HepG2 (cell line): ENCODE results near the gene DUSP2. TPM values are rescaled to one million over a fixed set of nuclear protein-coding genes. Genes with fewer than 3 reads are reported as not detected.

Experiments used
- ATAC-seq: fragments of 200-7000 bp; cut with Tn5 transposase; 3 replicates; pipeline ENCODE4 v1.9.1; 2020; ENCODE audit warnings: mild to moderate bottlenecking, moderate library complexity
- BruUV-seq: library from RNA; stranded (reverse); fragments of 400-500 nt; replicated peaks from 2 replicates; lab custom pipeline; 2021; lab: Mats Ljungman, UMichigan
- CTCF ChIA-PET: fragments of 300-600 bp; formaldehyde crosslinking; extraction: SDS; loops from one replicate; lab custom pipeline; 2021; ENCODE audit warnings: low total read pairs, inconsistent platforms, low intra/inter-chr PET ratio; lab: Yijun Ruan, JAX
- POLR2A ChIA-PET: fragments of 350-600 bp; sonication (Branson Sonifier 250); formaldehyde crosslinking; loops from one replicate; lab custom pipeline; 2020; ENCODE audit warnings: antibody characterized with exemption, inconsistent platforms; lab: Yijun Ruan, JAX
- DNase-seq: peaks from one replicate; pipeline ENCODE4 v3.0.0-alpha.2; 2015; ENCODE audit warnings: low spot score
- FAIRE-seq: peaks from 3 replicates; lab custom pipeline; 2011; peaks lifted over from hg19 to GRCh38; lab: Jason Lieb, UNC
- H2AFZ ChIP-seq: one replicate; pipeline ENCODE4 v1.6.1; 2011; ENCODE audit warnings: low read length, inconsistent platforms
- H3K27ac ChIP-seq: fragments of 300-600 bp; 3 replicates; pipeline ENCODE4 v1.8.0; 2011; ENCODE audit warnings: mixed run types, mild to moderate bottlenecking, mixed read lengths, low read length, inconsistent platforms; ENCODE audit not compliant: insufficient read depth; ENCODE audit errors: extremely low read length
- H3K27me3 ChIP-seq, 2 experiments: fragments of 200-600 bp in 1 of 2; 2 replicates in 1 of 2; 3 replicates in 1 of 2; pipeline versions ENCODE4 v1.6.0 to v1.8.0; 2011; ENCODE audit warnings: low read length in 2 of 2, mild to moderate bottlenecking in 2 of 2, moderate library complexity in 2 of 2, inconsistent platforms in 1 of 2; ENCODE audit not compliant: insufficient read depth in 2 of 2, control insufficient read depth in 1 of 2
- H3K36me3 ChIP-seq, 2 experiments: fragments of 200-600 bp in 1 of 2; replicated peaks in 1 of 2; 2 replicates in 1 of 2; 3 replicates in 1 of 2; pipeline versions ENCODE4 v1.5.1 to v1.8.0; 2011; ENCODE audit warnings: low read length in 2 of 2, inconsistent platforms in 1 of 2; ENCODE audit not compliant: insufficient read depth in 2 of 2, control insufficient read depth in 1 of 2
- H3K4me1 ChIP-seq: 2 replicates; pipeline ENCODE4 v1.5.1; 2012; ENCODE audit warnings: low read length, inconsistent platforms; ENCODE audit not compliant: insufficient read depth
- H3K4me2 ChIP-seq: 2 replicates; pipeline ENCODE4 v1.6.0; 2011; ENCODE audit warnings: low read depth, low read length, inconsistent platforms
- H3K4me3 ChIP-seq, 3 experiments: fragments of 200-600 bp in 1 of 3; sonication (generic), shearing (Covaris generic) in 1 of 3; replicated peaks in 1 of 3; 2 replicates each; pipeline ENCODE4 v1.5.1; 2011 to 2016; ENCODE audit warnings: low read length in 3 of 3, inconsistent platforms in 2 of 3, low read depth in 2 of 3, mild to moderate bottlenecking in 2 of 3, control low read depth in 1 of 3, mixed read lengths in 1 of 3; ENCODE audit not compliant: insufficient read depth in 1 of 3
- H3K79me2 ChIP-seq: one replicate; pipeline ENCODE4 v1.6.1; 2011; ENCODE audit warnings: low read length, inconsistent platforms; ENCODE audit not compliant: insufficient read depth
- H3K9ac ChIP-seq: 2 replicates; pipeline ENCODE4 v1.6.0; 2011; ENCODE audit warnings: mild to moderate bottlenecking, low read depth, low read length, inconsistent platforms; ENCODE audit not compliant: insufficient read depth
- H3K9me3 ChIP-seq: 2 replicates; pipeline ENCODE4 v1.5.1; 2012; ENCODE audit warnings: mild to moderate bottlenecking, low read length
- H4K20me1 ChIP-seq: 2 replicates; pipeline ENCODE4 v1.6.0; 2011; ENCODE audit warnings: inconsistent platforms, mild to moderate bottlenecking, low read length, moderate library complexity; ENCODE audit not compliant: insufficient read depth
- ARNT2 ChIP-seq: sonication (generic); formaldehyde crosslinking; IDR thresholded peaks from 2 replicates; pipeline ENCODE4 v1.8.0; 2022; ENCODE audit warnings: mild to moderate bottlenecking, low read depth, missing genetic modification reagents, moderate library complexity
- CENPT ChIP-seq: sonication (generic); formaldehyde crosslinking; IDR thresholded peaks from 2 replicates; pipeline ENCODE4 v1.8.0; 2022; ENCODE audit warnings: low read depth, mild to moderate bottlenecking, moderate library complexity, missing genetic modification reagents
- HMGXB3 ChIP-seq: sonication (generic); formaldehyde crosslinking; IDR thresholded peaks from 2 replicates; pipeline ENCODE4 v1.4.0; 2020; ENCODE audit warnings: missing genetic modification reagents, borderline replicate concordance
- NFIC ChIP-seq: IDR thresholded peaks from 2 replicates; pipeline ENCODE4 v1.6.1; 2012; ENCODE audit warnings: mild to moderate bottlenecking, low read length, inconsistent platforms
- RXRB ChIP-seq: IDR thresholded peaks from 2 replicates; pipeline ENCODE4 v1.6.1; 2016; ENCODE audit warnings: borderline replicate concordance, missing genetic modification reagents, missing compliant biosample characterization
- SIN3A ChIP-seq: IDR thresholded peaks from 2 replicates; pipeline ENCODE4 v1.6.1; 2011; ENCODE audit warnings: low read depth, mild to moderate bottlenecking, control low read depth, low read length, borderline replicate concordance
- SNAPC5 ChIP-seq: sonication (generic); formaldehyde crosslinking; IDR thresholded peaks from 2 replicates; pipeline ENCODE4 v1.8.1; 2023; ENCODE audit warnings: mild to moderate bottlenecking, missing genetic modification reagents, borderline replicate concordance
- SRSF4 ChIP-seq: fragments of 200-400 bp; formaldehyde crosslinking; IDR thresholded peaks from one replicate; pipeline ENCODE4 v1.6.1; 2018; ENCODE audit warnings: mild to moderate bottlenecking, low read depth, low read length, moderate library complexity; ENCODE audit not compliant: poor library complexity, severe bottlenecking
- TSC22D2 ChIP-seq: sonication (generic); formaldehyde crosslinking; IDR thresholded peaks from 2 replicates; pipeline ENCODE4 v1.5.1; 2020; ENCODE audit warnings: missing genetic modification reagents, mild to moderate bottlenecking, borderline replicate concordance
- ZFP36L1 ChIP-seq: sonication (generic); formaldehyde crosslinking; IDR thresholded peaks from 2 replicates; pipeline ENCODE4 v1.8.0; 2022; ENCODE audit warnings: mild to moderate bottlenecking, missing genetic modification reagents, moderate library complexity
- ZNF121 ChIP-seq: sonication (generic); formaldehyde crosslinking; IDR thresholded peaks from 2 replicates; pipeline ENCODE4 v1.5.0; 2020; ENCODE audit warnings: mild to moderate bottlenecking, missing genetic modification reagents
- ZNF20 ChIP-seq: sonication (generic); formaldehyde crosslinking; IDR thresholded peaks from 2 replicates; pipeline ENCODE4 v1.4.0; 2020; ENCODE audit warnings: mild to moderate bottlenecking, moderate library complexity, missing genetic modification reagents
- ZNF354B ChIP-seq: sonication (generic); formaldehyde crosslinking; IDR thresholded peaks from 2 replicates; pipeline ENCODE4 v1.8.0; 2022; ENCODE audit warnings: mild to moderate bottlenecking, missing genetic modification reagents
- ZNF468 ChIP-seq: sonication (generic); formaldehyde crosslinking; IDR thresholded peaks from 2 replicates; pipeline ENCODE4 v1.8.0; 2022; ENCODE audit warnings: mild to moderate bottlenecking, moderate library complexity, missing genetic modification reagents
- ZNF878 ChIP-seq: sonication (generic); formaldehyde crosslinking; IDR thresholded peaks from 2 replicates; pipeline ENCODE4 v1.8.1; 2023; ENCODE audit warnings: mild to moderate bottlenecking, missing genetic modification reagents, moderate library complexity
- WGBS: methylation state at CpG from one replicate; pipeline ENCODE4 v1.1.6; 2017; ENCODE audit warnings: low lambda C conversion rate; 5-methylcytosine and 5-hydroxymethylcytosine counted together
- in situ Hi-C: cut with HindIII; loops from 2 replicates; pipeline ENCODE4 v1.10.0; 2017; ENCODE audit warnings: low pct_unique_long_range_greater_than_20kb; ENCODE audit not compliant: extremely low pct_ligation_motif_present
- intact Hi-C: fragments of 100-400 bp; cut with micrococcal nuclease; formaldehyde crosslinking; loops from one replicate; pipeline ENCODE4 v1.10.0; 2022; ENCODE audit not compliant: unreplicated experiment
- polyA plus RNA-seq, 8 experiments: library from polyadenylated mRNA; depleted of rRNA in 3 of 8; stranded (reverse) in 7 of 8; unstranded in 1 of 8; fragments of >200 nt; fragmentation: Illumina TruSeq in 4 of 8; extraction: Trizol in 4 of 8; gene quantifications; 2 replicates each; pipeline versions ENCODE4 v1.2.1 to v1.2.3, GENCODE V29; 2011 to 2016; ENCODE audit warnings: low read depth in 4 of 8, missing spikeins in 1 of 8, mixed read lengths in 1 of 8; ENCODE audit not compliant: insufficient read depth in 1 of 8
- total RNA-seq, 5 experiments: library from RNA; depleted of rRNA; stranded (reverse); fragments of >200 nt; fragmentation: Illumina TruSeq; extraction: Trizol; gene quantifications; 2 replicates each; pipeline ENCODE4 v1.2.3, GENCODE V29; 2016; ENCODE audit warnings: low read depth in 1 of 5

Gene DUSP2
- total and polyA plus RNA-seq, 2 of the 13 experiments (the other 11 are each of a cell fraction or from before 2014, with no cell fraction given): not detected

GRCh38 chr2:96180002-96180401 is 34.8 kb upstream of the DUSP2 start:
- Histone ChIP-seq H2AFZ (no peak overlapping the region), H3K9me3 (no peaks in the 10 kb centered on the region), H3K9ac (no peak overlapping the region), H4K20me1 (no peaks in the 10 kb centered on the region), H3K79me2 (no peaks in the 10 kb centered on the region), H3K4me1 (no peaks in the 10 kb centered on the region), H3K36me3 (peaks cover 8 to 10% of the 10 kb centered on the region in 2 experiments), H3K4me3 (no peak overlapping the region), H3K27me3 (peaks cover 0 to 9% of the 10 kb centered on the region in 2 experiments; a peak in 2 of 5 replicates), H3K4me2 (no peak overlapping the region), H3K27ac (no peak overlapping the region)
- TF ChIP-seq ZNF121 (CRISPR knock-in tag) (peak; percentile 23; the same call in 1 of the 2 replicates), SRSF4 (no peak), RXRB (no peak), SIN3A (no peak)
- ATAC-seq: no peak
- no peak for DNase-seq
- CTCF ChIA-PET: no interaction called here
- in situ Hi-C loops (no loop called here), intact Hi-C loops (no loop called here)
- POLR2A ChIA-PET: interaction anchor here (1.3 kb wide), 1 partner anchor 29 kb away, joined by 4 read pairs; the partner anchor contains the start of gene STARD7
- BruUV-seq: no TSS peak
- FAIRE-seq: no peak
- WGBS: 100% methylated on average over 1 of the region's 1 CpG

- in situ Hi-C loops (no loop called here), intact Hi-C loops (loop anchor here (10.0 kb wide), 1 partner anchor 152 kb away; no protein-coding TSS in a partner anchor)
- Histone ChIP-seq H3K79me2 (no peaks in the 10 kb centered on the region), H2AFZ (no peak overlapping the region), H3K36me3 (no peaks in the 10 kb centered on the region), H3K4me2 (no peak overlapping the region), H3K9me3 (no peaks in the 10 kb centered on the region), H3K4me1 (no peaks in the 10 kb centered on the region), H3K27me3 (peaks cover 0 to 9% of the 10 kb centered on the region in 2 experiments; a peak in 2 of 5 replicates), H3K9ac (no peak overlapping the region), H3K27ac (no peak overlapping the region), H4K20me1 (no peaks in the 10 kb centered on the region), H3K4me3 (no peak overlapping the region)
- no peak for DNase-seq
- ATAC-seq: no peak
- no peak for FAIRE-seq
- POLR2A ChIA-PET: no interaction called here
- 51% methylated on average over 4 of the region's 4 CpGs for WGBS
- no TSS peak for BruUV-seq
- CTCF ChIA-PET: no interaction called here
- TF ChIP-seq TSC22D2 (CRISPR knock-in tag) (no peak), NFIC (no peak), HMGXB3 (CRISPR knock-in tag) (no peak), ZNF354B (CRISPR knock-in tag) (no peak), ARNT2 (no peak), ZNF468 (CRISPR knock-in tag) (no peak), SNAPC5 (CRISPR knock-in tag) (no peak), ZNF878 (CRISPR knock-in tag) (no peak), CENPT (CRISPR knock-in tag) (no peak), ZFP36L1 (CRISPR knock-in tag) (no peak), ZNF20 (CRISPR knock-in tag) (no peak)
Observed at GRCh38 chr2:96176661-96177060, 31.4 kb upstream of the DUSP2 start.
